ENCODE results near the gene TPGS2.

The TPGS2 gene

DNA sequence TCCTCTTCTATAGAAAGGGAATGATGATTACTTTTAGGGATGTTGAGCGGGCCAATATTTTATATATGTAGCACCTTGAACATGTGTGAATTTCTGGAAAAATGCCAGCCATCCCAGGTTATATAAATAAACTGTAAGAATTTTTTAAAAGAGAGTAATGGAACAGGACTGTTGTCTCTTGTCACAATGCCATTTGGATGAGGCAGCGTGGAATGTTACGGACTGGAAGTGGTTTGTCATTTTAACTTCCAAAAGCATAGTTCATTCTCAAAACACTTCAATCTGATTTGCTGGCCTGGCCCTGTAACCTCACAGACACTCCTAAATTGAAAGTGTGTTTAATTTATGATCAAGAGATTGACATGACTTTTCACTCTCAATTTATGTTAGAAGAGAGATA, 70.8 kb downstream of the TPGS2 start:
- Histone ChIP-seq H3K27ac (ENCODE audit: low read depth, low read length) (no peak overlapping the region), H3K4me2 (ENCODE audit: low read depth, low read length, poor library complexity, severe bottlenecking) (no peak overlapping the region), H3K36me3 (ENCODE audit: low read length) (no peaks in the 10 kb centered on the region), H3K27me3 (ENCODE audit: low read length) (no peaks in the 10 kb centered on the region), H3K4me3 (ENCODE audit: insufficient read depth, low read length, poor library complexity, severe bottlenecking) (no peak overlapping the region), H2AFZ (ENCODE audit: low read depth, low read length, severe bottlenecking) (no peak overlapping the region), H3K79me2 (ENCODE audit: insufficient read depth, low read length) (no peaks in the 10 kb centered on the region), H3K9me2 (replicated peaks; ENCODE audit: insufficient read depth, low read length) (no peaks in the 10 kb centered on the region), H3F3A (ENCODE audit: insufficient read depth) (no peaks in the 10 kb centered on the region), H3K9ac (ENCODE audit: low read length) (no peak overlapping the region), H4K20me1 (ENCODE audit: low read depth, low read length) (no peaks in the 10 kb centered on the region), H3K9me3 (ENCODE audit: insufficient read depth, low read length) (no peaks in the 10 kb centered on the region)
- TF ChIP-seq EZH2phosphoT487 (conservative IDR thresholded peaks at IDR 0.05; ENCODE audit: low read length), result no peak
- TF ChIP-seq, protein P1, sequence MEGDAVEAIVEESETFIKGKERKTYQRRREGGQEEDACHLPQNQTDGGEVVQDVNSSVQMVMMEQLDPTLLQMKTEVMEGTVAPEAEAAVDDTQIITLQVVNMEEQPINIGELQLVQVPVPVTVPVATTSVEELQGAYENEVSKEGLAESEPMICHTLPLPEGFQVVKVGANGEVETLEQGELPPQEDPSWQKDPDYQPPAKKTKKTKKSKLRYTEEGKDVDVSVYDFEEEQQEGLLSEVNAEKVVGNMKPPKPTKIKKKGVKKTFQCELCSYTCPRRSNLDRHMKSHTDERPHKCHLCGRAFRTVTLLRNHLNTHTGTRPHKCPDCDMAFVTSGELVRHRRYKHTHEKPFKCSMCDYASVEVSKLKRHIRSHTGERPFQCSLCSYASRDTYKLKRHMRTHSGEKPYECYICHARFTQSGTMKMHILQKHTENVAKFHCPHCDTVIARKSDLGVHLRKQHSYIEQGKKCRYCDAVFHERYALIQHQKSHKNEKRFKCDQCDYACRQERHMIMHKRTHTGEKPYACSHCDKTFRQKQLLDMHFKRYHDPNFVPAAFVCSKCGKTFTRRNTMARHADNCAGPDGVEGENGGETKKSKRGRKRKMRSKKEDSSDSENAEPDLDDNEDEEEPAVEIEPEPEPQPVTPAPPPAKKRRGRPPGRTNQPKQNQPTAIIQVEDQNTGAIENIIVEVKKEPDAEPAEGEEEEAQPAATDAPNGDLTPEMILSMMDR (IDR thresholded peaks at IDR 0.05; ENCODE audit: insufficient read depth, low read length, poor library complexity, severe bottlenecking), result no peak

DNA sequence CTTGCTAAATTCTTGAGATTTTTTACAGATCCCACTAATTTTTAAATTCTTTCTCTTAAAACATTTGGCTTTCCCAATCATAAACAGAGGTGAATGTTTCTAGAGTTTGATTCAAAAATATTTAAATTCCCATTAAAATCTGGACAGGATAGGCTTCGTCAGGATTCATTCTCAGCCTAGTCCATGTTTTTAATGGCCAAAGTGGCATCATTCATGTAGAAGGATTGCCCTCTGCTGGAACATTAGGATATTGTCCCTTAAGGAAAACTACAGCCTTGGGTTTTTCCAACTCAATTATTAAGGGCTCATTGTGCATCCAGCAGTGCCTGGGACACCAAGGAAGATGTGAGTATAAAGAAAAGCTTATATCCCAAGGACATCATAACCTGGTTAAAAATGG, 71.7 kb downstream of the TPGS2 start:
- H3K36me3 ChIP-seq (ENCODE audit: low read length), result no peaks in the 10 kb centered on the region
- TF ChIP-seq EZH2phosphoT487 (conservative IDR thresholded peaks at IDR 0.05; ENCODE audit: low read length), result no peak
- TF ChIP-seq, protein P1 (IDR thresholded peaks at IDR 0.05; ENCODE audit: insufficient read depth, low read length, poor library complexity, severe bottlenecking), result peak; percentile 57
- no peak overlapping the region for H3K27ac ChIP-seq (ENCODE audit: low read depth, low read length)
- no peaks in the 10 kb centered on the region for H3K9me2 ChIP-seq (replicated peaks; ENCODE audit: insufficient read depth, low read length)
- no peak overlapping the region for H3K4me3 ChIP-seq (ENCODE audit: insufficient read depth, low read length, poor library complexity, severe bottlenecking)
- no peaks in the 10 kb centered on the region for H4K20me1 ChIP-seq (ENCODE audit: low read depth, low read length)
- H3K9ac ChIP-seq (ENCODE audit: low read length), result no peak overlapping the region
- no peak overlapping the region for H2AFZ ChIP-seq (ENCODE audit: low read depth, low read length, severe bottlenecking)
- H3K27me3 ChIP-seq (ENCODE audit: low read length), result no peaks in the 10 kb centered on the region
- no peak overlapping the region for H3K4me2 ChIP-seq (ENCODE audit: low read depth, low read length, poor library complexity, severe bottlenecking)
- H3K79me2 ChIP-seq (ENCODE audit: insufficient read depth, low read length), result no peaks in the 10 kb centered on the region
- no peaks in the 10 kb centered on the region for H3F3A ChIP-seq (ENCODE audit: insufficient read depth)
- H3K9me3 ChIP-seq (ENCODE audit: insufficient read depth, low read length), result no peaks in the 10 kb centered on the region

DNA sequence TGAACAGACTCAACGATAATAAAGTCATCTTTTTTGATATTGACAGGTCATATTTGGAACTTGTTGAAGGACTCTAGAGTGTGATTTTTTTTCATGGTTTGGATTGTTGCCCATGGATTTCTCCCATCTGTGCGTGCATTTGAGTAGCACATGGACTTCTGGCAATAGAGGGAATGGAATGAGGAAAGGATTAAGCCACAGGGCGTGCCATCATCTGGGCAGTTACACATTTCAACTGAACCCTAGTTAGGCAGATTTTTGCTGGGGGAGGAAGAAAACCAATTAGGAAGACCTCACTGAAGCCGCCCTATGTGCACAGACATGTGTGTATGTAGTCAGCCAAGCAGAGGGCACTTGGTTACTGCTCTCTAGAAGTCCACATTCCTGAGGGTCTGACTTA, 72.6 kb downstream of the TPGS2 start:
- Histone ChIP-seq H4K20me1 (ENCODE audit: low read depth, low read length) (no peaks in the 10 kb centered on the region), H3K27me3 (ENCODE audit: low read length) (no peaks in the 10 kb centered on the region), H3K9ac (ENCODE audit: low read length) (no peak overlapping the region), H2AFZ (ENCODE audit: low read depth, low read length, severe bottlenecking) (no peak overlapping the region), H3K4me2 (ENCODE audit: low read depth, low read length, poor library complexity, severe bottlenecking) (no peak overlapping the region), H3K79me2 (ENCODE audit: insufficient read depth, low read length) (no peaks in the 10 kb centered on the region), H3K4me3 (ENCODE audit: insufficient read depth, low read length, poor library complexity, severe bottlenecking) (no peak overlapping the region), H3K9me3 (ENCODE audit: insufficient read depth, low read length) (no peaks in the 10 kb centered on the region), H3K36me3 (ENCODE audit: low read length) (no peaks in the 10 kb centered on the region), H3K27ac (ENCODE audit: low read depth, low read length) (no peak overlapping the region), H3K9me2 (replicated peaks; ENCODE audit: insufficient read depth, low read length) (no peaks in the 10 kb centered on the region), H3F3A (ENCODE audit: insufficient read depth) (no peaks in the 10 kb centered on the region)
- TF ChIP-seq EZH2phosphoT487 (conservative IDR thresholded peaks at IDR 0.05; ENCODE audit: low read length), result no peak
- TF ChIP-seq, protein P1 (IDR thresholded peaks at IDR 0.05; ENCODE audit: insufficient read depth, low read length, poor library complexity, severe bottlenecking), result no peak

Data from SU-DHL-6 (cell line).